G401.6 (cell line): ENCODE data around the gene CHRNA4.
"Not testable (repeated sequence)": the region's sequence is repeated elsewhere in the genome, so short reads cannot be mapped to it uniquely, and the experiment has no call there.

ENCODE experiments used
- FAIRE-seq: peaks from 2 replicates; lab custom pipeline; 2012; peaks lifted over from hg19 to GRCh38; lab: Jason Lieb, UNC

The CHRNA4 gene

GRCh38 chr20:63397946-63398450, 36.8 kb upstream of the CHRNA4 start:
- FAIRE-seq, result no peak

GRCh38 chr20:63397155-63397843, 36.1 kb upstream of the CHRNA4 start:
- FAIRE-seq, result no peak

DNA sequence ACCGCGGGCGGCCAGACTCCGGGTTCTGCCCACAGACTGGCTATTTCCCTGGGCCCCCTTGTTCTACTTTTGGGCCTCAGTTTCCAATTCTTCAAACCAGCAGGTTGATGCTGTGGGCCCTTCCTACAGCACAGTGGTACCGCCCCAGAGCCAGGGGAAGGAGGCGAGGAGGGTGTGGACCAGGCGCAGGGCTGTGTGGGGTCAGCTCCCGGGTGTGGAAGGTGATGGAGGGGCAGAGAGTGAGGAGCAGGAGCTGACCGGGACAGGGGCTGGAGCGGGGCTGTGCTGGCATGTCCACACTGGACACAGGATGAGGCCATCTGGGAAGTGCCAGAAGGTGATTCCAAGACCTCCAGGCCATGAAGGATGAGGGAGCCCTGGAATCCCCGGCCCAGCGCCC, 35.2 kb upstream of the CHRNA4 start:
- no peak for FAIRE-seq

DNA sequence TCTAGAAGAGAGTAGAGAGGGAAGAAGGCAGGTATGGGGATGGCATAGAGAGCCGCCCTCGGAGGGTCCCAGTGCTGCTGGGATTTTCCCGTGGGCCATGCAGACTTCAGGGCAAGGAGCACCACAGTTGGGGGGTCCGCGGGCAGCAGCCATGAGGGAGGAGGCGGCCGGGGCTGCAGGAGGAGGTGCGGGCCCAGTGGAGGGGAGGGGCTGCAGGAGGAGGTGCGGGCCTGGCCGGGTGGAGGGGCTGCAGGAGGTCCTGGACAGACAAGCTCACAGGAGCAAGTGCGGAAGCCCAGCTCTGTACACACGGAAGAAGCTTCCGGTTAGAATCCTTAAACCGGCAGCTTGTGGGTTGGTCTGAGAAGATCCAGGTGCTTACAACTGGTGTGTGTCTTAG, 34.6 kb upstream of the CHRNA4 start:
- FAIRE-seq, result no peak

- no peak for FAIRE-seq
These were observed 33.8 kb upstream of the CHRNA4 start for GRCh38 chr20:63394920-63395455.

- no peak for FAIRE-seq
These were observed 33.1 kb upstream of the CHRNA4 start for GRCh38 chr20:63394069-63394919.

- no peak for FAIRE-seq
These were observed 32.4 kb upstream of the CHRNA4 start for GRCh38 chr20:63393566-63393965.

DNA sequence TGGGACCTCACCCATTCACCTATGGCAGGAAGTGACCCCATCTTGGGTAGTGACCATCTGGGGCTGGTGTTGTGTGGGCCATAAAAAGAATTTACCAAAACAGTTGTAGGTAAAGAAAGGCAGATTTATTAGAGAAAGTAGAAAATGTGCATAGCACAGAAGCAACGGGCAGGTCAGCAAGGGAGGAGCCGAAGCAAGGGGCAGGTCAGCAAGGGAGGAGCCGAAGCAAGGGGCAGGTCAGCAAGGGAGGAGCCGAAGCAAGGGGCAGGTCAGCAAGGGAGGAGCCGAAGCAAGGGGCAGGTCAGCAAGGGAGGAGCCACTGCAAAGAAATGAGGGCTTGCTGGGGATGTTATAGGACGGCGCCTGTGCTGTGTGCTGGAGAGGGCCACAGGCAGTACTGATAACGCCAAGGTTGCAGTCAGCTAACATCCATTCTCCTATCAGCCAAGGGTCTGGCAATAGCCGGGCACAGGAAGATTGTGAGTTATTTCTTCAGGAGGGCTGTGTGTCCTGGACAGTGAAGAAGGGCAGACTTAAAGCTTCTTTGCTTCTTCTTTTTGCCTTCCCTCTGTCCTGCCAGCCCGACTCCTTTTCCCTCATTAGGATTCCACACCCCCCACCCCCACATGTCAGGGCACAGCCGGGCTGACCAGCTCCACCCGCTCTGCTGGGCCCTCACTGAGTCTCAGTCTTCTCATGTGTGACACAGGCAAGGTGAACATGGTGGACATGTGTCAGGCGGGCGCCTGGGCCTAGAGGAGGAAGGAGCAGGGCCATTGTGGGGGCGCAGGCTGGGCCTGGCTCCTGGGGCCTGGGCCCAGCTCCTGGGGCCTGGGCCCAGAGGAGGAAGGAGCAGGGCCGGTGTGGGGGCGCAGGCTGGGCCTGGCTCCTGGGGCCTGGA, 31.6 kb upstream of the CHRNA4 start:
- no peak for FAIRE-seq

GRCh38 chr20:63387917-63388316, 26.8 kb upstream of the CHRNA4 start:
- FAIRE-seq, result no peak

- no peak for FAIRE-seq
These were observed 26.2 kb upstream of the CHRNA4 start for GRCh38 chr20:63387393-63387792.

DNA sequence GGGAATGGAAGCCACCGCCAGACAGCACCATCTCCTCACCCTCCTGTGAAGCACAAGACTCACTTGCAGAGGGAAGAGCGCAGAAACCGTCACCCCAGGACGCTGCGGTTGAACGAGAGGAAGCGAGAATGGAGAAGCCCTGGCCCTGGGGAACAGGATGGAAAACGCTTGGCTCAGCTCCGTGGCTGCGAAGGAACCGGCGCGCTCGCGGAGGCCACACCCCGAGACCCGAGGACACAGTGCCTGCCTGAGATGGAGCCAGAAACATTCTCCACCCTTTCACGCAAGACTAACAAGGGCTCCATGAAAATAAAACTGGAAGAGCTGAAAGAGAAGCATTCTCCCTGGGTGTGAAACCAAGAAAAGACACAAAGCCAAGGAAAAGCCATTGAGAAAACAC, 25.3 kb upstream of the CHRNA4 start:
- no peak for FAIRE-seq

- no peak for FAIRE-seq
These were observed 24.7 kb upstream of the CHRNA4 start for GRCh38 chr20:63385819-63386218.

GRCh38 chr20:63384336-63384735, 23.2 kb upstream of the CHRNA4 start:
- no peak for FAIRE-seq

DNA sequence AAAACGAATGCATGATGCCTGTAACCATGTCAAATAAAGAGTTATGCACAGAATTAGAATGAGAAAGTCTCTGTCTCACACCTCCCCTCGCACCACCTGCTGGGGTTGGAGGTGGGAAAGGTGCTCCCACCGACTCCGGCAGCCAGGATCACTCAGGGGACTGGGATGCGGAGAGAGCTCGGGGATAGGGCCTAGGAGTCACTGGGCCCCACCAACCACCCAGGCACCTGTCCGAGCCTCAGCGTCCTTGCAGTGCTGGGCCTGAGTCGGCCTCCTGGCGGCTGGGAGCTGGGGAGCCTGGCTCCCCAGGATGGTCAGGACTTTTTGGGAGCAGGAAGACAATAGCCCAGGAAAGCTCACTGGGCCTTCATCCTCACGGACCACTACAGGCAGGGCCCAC, 22.4 kb upstream of the CHRNA4 start:
- FAIRE-seq, result no peak

DNA sequence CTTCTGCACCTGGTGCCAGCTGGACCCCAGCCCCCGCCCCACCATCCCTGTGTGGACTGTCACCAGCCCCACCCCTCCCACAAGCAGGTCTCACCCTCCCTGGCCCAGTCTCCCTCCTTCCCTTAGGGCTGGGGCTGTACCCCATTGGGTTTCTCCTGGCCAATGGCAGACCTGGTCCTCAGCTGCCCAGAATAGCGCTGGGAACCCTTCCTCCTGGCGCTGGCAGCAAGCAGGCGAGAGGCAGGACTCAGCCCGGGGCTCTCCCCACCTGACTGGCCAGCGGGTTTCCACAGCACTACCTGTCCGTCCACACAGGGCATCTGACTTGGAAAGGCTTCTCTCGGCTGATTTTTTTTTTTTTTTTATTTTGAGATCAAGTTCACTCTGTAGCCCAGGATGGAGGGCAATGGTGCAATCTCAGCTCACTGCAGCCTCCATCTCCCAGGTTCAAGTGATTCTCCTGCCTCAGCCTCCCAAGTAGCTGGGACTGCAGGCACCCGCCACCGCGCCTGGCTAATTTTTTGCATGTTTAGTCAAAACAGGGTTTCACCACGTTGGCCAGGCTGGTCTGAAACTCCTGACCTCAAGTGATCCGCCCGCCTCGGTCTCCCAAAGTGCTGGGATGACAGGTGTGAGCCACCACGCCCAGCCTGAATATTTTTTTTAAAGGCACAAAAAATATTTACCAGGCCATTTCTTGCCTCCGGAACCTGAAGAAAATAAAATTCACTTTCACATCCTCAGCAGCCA, 21.6 kb upstream of the CHRNA4 start:
- FAIRE-seq, result no peak

DNA sequence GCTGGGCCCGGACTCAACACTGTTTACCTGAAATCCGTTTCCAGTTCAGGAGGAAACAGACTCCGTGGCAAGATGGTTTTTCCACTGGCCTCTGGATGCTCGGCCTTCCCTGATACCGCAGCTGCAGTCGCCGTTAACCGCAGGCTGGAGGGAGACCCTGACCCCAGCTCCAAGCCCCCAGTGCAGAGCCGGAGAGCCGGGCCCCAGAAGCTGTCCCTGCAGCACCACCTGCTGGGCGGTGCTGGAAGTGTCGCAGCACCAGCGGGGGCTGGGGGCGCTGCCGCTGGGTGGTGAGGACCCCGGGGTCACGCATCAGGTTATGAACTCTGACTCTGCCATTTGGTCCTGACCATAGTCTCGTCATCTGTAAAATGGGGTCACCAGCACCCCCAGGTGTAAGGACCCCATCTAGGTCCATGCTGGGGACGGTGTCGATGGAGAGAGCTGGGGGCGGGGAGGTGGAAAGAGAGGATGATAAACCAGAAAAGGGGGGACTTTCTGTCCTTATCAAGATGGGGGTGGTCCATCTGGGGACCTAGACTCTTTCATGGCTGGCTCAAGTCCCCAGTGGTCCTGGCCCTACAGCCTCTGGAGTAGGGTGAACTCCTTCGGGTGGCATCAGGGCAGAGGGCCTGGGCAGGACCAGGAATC, 20.8 kb upstream of the CHRNA4 start:
- no peak for FAIRE-seq

DNA sequence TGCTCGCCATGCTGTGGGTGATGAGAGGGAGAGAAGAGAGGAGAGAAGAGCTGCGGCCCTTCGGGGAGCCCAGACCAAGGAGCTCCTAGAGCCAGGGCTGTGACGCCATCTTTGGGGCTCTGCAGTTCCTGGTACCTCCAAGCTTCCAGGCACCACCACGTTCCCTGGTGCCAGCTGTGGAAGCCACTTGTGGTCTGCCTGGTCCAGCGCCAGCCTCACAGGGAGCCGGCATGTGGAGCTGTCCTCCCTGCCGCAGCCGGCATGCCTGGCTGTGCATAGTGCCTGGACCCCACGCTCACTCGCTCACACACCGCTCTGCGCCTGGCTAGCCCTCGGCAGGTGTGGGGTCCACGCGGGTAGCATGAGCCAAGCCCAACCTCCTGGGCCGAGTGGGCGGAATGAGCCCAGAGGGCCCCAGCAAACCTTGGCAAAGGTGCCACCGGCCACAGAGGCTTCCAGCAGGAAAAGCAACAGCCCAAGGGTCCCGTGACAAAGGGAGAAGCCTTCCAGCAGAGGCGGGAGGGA, 19.3 kb upstream of the CHRNA4 start:
- no peak for FAIRE-seq

DNA sequence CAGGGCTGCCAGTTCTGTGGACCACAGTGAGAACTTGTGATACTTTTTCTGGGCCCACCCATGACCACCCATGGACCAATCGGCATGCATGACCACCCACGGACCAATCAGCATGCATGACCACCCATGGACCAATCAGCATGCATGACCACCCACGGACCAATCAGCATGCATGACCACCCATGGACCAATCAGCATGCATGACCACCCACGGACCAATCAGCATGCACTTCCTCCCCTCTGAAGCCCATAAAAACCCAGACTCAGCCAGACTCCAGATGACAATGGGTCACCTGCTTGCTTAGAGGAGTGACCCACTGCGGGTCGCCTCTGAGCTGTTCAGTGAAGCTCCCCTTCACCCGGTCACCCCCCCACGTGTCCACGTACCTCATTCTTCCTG, 18.7 kb upstream of the CHRNA4 start:
- not testable (repeated sequence) for FAIRE-seq

DNA sequence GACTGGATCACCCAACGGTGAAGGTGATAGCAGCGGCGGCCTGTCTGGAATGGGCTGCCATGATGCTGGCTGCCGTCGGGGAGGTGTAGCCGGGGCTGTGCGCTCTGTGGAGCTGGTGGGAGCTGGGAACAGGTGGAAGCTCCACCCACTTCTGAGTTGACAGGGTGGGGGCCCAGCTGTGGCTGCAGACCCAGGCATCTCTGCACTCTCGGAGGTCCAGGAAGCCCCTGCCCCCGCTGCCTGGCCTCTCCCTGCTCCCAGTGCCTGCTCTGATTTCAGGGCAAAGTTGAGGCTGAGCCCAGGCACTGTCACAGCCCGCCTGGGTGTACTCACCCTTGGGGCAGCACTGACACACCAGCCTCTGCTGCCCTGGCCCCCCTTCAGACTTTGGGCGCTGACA, 18.1 kb upstream of the CHRNA4 start:
- FAIRE-seq, result no peak

DNA sequence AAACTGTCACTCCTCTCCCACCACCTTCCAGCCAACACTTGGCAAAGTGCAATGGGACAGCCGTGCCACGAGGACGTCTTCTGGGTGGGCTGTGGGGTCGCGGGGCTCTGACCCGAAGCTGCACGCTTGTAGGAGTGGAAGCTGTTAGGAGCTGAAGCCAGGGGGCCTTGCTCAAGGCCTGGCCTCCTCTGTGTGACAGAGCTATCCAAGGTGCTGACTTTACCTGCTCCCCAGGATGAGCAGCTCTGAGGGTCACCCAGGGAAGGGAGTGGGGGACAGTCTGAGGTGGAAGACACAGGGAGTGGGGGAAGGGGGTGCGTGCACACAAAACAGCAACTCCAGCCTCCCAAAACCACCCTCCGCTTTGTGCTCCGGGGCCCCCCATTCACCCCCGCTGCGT, 17.5 kb upstream of the CHRNA4 start:
- FAIRE-seq, result no peak

GRCh38 chr20:63377951-63378381, 16.8 kb upstream of the CHRNA4 start:
- no peak for FAIRE-seq
